Measurements from ENCODE around the gene KHDC4.
A peak's percentile ranks its signal among the peaks of the same experiment; 100 is the strongest.
"Not testable (repeated sequence)": the region's sequence is repeated elsewhere in the genome, so short reads cannot be mapped to it uniquely, and the experiment has no call there.

Gene KHDC4

DNA sequence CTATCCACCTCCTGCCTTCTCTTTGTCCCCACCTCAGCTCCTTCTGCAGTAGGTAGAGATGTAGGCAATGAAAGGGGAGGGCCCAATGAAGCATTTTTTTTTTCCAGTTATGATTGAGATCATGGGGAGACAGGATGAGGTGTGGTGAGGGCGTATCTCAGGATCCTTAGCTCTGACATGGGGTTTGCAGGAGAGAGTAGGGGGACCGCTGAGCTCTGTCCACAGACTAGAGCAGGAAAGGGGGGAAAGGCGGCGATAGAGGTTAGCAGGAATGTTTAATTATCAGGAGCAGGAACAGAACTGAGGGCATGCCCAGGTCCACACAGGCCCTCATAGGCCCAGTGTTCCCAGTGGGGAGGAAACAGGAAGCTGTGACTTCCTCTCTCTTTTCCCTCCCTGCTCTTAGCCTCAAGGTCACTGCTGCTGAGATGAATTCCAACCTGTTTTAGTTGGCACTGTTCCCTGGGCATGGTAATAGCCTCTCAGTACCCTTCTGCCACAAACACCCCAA, 6.3 kb upstream of the KHDC4 start:
- DNase-seq: no peak

GRCh38 chr1:155938220-155938627, 4.0 kb upstream of the KHDC4 start:
- no peak for DNase-seq

DNA sequence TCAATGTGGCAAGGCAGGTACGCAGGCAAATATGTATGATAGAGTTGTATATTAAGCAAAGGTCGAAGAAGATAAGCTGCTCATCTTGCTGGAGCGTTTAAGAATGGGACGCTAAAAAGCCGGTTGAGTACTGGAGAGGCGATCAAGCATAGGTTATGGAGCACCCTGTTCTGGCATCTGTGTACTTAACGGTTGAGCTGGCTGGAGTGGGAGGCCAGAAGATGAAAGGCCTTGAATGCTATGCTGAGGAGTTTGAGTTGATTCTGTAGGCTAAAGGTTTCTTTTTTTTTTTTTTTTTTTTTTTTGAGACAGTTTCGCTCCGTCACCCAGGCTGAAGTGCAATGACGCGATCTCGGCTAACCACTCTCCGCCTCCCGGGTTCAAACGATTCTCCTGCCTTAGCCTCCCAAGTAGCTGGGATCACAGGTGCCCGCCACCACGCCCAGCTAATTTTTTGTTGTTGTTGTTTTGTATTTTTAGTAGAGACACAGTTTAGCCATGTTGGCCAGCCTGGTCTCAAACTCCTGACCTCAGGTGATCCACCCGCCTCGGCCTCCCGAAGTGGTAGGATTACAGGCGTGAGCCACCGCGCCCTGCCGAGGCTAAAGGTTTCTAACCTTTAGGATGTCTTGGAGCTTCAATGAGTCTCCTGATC, 850 bp upstream of the KHDC4 start:
- no peak for DNase-seq

DNA sequence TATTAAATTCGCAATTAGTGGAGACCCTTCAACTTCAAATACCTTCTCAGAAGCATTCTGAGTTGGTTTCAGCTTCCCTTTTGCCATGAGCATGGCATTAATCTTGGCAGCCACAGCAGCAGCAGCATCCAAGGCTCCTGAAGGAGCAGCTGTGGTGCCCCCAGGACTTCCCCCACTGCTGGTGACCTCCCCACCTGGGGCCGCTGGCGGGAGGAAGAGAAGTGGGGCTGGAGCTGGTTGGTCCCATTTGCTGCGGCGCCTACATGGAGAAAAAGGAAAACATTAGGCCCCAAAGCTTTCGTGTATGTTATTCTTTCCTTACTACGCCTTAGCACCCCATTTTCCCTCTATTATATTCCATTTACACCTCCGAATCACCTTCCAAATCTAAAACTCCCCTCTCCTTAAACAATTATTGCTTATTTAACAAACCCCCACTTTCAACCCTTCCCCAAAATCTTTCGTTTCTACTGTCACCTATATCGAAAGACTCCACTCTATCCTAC, 569 bp downstream of the KHDC4 start:
- no peak for DNase-seq

DNA sequence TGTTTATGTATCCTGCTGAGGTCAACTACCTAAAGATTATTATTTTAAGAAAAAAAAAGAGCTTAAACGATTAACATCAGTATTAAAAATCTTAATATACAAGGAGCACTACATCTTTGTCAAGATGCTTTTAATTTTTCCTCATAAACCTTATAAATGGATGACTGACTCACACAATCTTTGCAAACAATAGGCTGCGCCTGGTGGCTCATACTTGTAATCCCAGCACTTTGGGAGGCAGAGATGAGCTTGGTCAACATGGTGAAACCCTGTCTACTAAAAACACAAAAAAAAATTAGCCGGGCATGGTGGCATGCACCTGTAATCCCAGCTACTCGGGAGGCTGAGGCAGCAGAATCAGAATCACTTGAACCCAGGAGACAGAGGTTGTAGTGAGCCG, 1.7 kb downstream of the KHDC4 start:
- no peak for DNase-seq

- DNase-seq: no peak
These were observed 2.1 kb downstream of the KHDC4 start for GRCh38 chr1:155932081-155932480.

DNA sequence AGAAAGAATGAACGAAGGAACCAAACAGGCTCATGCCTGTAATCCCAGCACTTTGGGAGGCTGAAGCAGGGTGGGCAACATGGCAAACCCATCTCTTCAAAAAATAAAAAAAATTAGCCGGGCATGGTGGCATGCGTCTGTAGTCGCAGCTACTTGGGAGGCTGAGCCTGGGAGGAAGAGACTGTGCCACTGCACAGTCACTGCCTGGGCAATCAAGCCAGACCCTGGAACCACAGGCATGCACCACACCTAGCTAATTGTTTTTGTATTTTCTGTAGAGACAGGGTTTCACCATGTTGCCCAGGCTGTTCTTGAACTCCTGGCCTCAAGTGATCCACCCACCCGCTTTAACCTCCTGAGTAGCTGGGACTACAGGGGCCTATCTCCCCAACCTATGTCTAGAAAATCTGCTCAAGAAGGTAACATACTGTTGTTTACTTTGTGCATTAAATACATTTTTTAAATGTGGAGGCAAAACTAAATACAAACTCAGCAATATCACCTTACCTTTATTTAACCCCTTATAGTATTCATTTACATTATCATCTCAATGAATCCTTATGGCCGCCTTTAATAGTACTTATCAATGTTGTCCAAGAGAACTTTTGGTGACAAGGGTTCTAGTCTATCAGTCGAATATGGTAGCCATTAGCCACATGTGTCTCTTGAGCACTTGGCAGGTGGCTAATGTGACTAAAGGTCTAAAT, 2.7 kb downstream of the KHDC4 start:
- DNase-seq: no peak

GRCh38 chr1:155930725-155931124, 3.5 kb downstream of the KHDC4 start:
- DNase-seq: not testable (repeated sequence)

GRCh38 chr1:155929057-155929456, 5.2 kb downstream of the KHDC4 start:
- no peak for DNase-seq

DNA sequence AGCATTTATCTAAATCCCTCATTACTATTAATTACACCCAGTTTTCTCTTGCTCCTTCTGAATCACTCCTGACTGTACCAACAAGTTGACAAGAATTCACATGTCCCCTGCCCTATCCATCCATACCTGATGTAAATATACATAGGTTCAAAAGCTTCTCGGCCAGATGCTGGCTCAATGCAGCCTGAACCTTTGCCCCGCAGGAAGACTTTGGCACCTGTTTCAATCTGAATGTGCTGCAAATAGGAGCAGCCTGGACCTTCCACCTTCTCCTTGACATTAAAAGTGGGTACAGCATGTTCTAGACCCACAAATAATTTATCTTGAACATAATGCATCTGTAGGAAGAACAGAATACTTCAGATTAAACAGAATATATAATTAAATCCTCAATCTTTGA, 8.7 kb downstream of the KHDC4 start:
- no peak for DNase-seq

- no peak for DNase-seq
These were observed 13.5 kb downstream of the KHDC4 start for GRCh38 chr1:155920717-155921116.

- no peak for DNase-seq
These were observed 14.4 kb downstream of the KHDC4 start for GRCh38 chr1:155919801-155920200.

GRCh38 chr1:155918660-155919059, 15.6 kb downstream of the KHDC4 start:
- no peak for DNase-seq

GRCh38 chr1:155913969-155914757, 20.1 kb downstream of the KHDC4 start:
- DNase-seq: no peak

DNA sequence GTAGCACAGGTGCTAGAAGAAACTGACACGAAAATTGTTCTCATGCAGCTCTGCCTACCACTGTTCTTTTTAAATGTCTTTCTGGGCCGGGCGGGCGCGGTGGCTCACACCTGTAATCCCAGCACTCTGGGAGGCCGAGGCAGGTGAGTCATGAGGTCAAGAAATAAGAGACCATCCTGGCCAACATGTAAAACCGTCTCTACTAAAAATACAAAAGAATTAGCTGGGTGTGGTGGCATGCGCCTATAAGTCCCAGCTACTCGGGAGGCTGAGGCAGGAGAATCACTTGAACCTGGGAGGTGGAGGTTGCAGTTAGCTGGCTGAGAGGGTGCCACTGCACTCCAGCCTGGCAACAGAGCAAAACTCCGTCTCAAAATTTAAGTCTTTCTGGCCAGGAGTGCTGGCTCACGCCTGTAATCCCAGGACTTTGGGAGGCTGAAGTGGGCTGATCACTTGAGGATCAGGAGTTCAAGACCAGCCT, 22.1 kb downstream of the KHDC4 start:
- DNase-seq: no peak

- DNase-seq: peak; percentile 92
These were observed 22.8 kb downstream of the KHDC4 start, which contains the start of gene RIT1 for GRCh38 chr1:155911156-155912055. TSS of gene RIT1 (minus strand) at chr1:155911349. CDS start at chr1:155910761, 588 bp downstream.

DNA sequence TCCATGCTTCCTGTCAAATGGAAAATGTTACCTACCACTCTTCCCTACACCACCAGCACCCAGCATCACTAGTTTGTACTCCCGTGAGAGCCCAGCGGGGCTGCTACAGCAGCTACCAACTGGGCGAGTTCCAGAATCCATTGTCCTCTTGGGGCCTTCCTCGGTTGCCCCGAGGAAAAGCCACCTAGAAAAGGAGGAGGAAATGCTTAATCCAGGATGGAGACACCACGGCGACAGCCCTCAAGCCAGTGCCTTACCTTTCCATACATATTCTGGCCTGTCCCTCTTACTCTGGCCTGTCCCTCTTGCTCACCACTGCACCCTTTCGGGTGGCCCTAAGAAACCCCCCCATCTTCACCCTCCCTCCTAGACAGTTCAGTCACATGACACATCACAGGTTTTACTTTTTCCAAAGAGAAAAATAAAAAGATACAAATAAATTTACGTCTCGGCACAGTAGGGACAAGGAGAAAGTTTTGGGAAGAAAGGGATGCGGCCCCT, 23.5 kb downstream of the KHDC4 start:
- DNase-seq: peak; percentile 37

GRCh38 chr1:155909894-155910293, 24.3 kb downstream of the KHDC4 start:
- DNase-seq: no peak

DNA sequence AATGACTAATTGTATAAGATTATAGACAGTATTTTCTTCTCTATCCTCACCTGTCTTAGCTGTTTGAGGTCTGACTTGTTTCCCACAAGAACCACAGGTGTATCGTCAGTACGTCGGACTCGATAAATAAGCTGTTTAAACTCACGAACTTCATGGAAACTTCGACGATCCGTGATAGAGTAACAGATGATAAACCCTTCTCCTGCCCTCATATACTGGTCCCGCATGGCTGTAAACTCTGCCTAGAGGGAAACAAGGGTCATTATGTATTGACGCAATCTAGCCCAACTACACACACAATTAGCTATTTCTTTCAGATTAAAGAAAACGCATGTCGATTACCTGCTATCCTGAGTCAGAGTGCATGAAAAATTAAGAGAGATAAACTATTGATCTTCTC, 30.0 kb downstream of the KHDC4 start:
- DNase-seq: no peak

DNA sequence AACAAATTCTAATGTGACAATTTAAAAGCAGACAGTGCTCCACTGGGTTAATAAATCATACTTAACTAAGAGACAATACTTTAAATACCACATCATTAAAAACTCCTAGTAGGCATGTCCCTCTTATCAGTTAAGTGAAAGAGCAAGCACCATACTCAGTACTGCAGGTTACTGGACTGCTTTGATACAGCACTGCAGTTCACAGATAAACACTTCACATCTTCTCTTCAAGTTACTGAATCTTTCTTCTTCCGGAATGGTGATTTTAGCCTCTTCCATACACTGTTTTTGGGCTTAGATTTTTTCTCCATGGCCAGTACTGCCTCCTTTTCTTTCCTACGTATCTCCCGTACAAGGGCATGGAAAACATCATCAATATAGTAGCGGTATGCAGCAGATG, 34.1 kb downstream of the KHDC4 start:
- no peak for DNase-seq

- no peak for DNase-seq
These were observed 34.5 kb downstream of the KHDC4 start for GRCh38 chr1:155899683-155900082.

- DNase-seq: no peak
These were observed 35.3 kb downstream of the KHDC4 start for GRCh38 chr1:155898888-155899287.
